Natural killer cell (primary cell): ENCODE results near the gene DNAH3. TPM values are rescaled to one million over a fixed set of nuclear protein-coding genes. Genes with fewer than 3 reads are reported as not detected.

Experiments used
- ATAC-seq, 3 donors: fragments of 150-1000 bp in 2 of 3; fragments of 200-7000 bp in 1 of 3; cut with Tn5 transposase; 1 replicate in 1 of 3; 2 replicates in 2 of 3; pipeline ENCODE4 v1.10.0; 2021; ENCODE audit warnings: mild to moderate bottlenecking in 2 of 3, moderate library complexity in 2 of 3
- DNase-seq, 2 donors: peaks; one replicate each; pipeline versions ENCODE4 v3.0.0 to v3.0.0-alpha.2; 2013 to 2021; ENCODE audit warnings: mixed read lengths in 1 of 2
- H3K27ac ChIP-seq: one replicate; pipeline ENCODE4 v1.5.1; 2013; ENCODE audit warnings: mild to moderate bottlenecking, low read length
- H3K27me3 ChIP-seq: one replicate; pipeline ENCODE4 v1.6.1; 2013; ENCODE audit warnings: low read length; ENCODE audit not compliant: control insufficient read depth, insufficient read depth
- H3K36me3 ChIP-seq: one replicate; pipeline ENCODE4 v1.6.1; 2013; ENCODE audit warnings: low read length; ENCODE audit not compliant: control insufficient read depth, insufficient read depth
- H3K4me1 ChIP-seq: one replicate; pipeline ENCODE4 v1.6.1; 2013; ENCODE audit warnings: low read length; ENCODE audit not compliant: control insufficient read depth, insufficient read depth
- H3K4me3 ChIP-seq: one replicate; pipeline ENCODE4 v1.5.1; 2013; ENCODE audit warnings: low read length
- H3K9me3 ChIP-seq: one replicate; pipeline ENCODE4 v1.6.1; 2013; ENCODE audit warnings: low read length; ENCODE audit not compliant: control insufficient read depth, insufficient read depth
- H3K27ac Mint-ChIP-seq, 2 donors: one replicate each; pipeline ENCODE4 v1.8.0; 2022; ENCODE audit warnings: mild to moderate bottlenecking in 2 of 2, mixed read lengths in 2 of 2, moderate library complexity in 1 of 2
- H3K27me3 Mint-ChIP-seq, 2 donors: one replicate each; pipeline ENCODE4 v1.8.0; 2022; ENCODE audit warnings: low read depth in 2 of 2, mixed read lengths in 2 of 2
- H3K36me3 Mint-ChIP-seq: one replicate; pipeline ENCODE4 v1.8.0; 2022; ENCODE audit warnings: mixed read lengths
- H3K4me1 Mint-ChIP-seq, 2 donors: one replicate each; pipeline ENCODE4 v1.8.0; 2022; ENCODE audit warnings: mixed read lengths in 2 of 2
- H3K4me3 Mint-ChIP-seq: one replicate; pipeline ENCODE4 v1.8.0; 2022; ENCODE audit warnings: mild to moderate bottlenecking, moderate library complexity, mixed read lengths
- H3K9me3 Mint-ChIP-seq, 2 donors: one replicate each; pipeline ENCODE4 v1.8.0; 2022; ENCODE audit warnings: mixed read lengths in 2 of 2
- WGBS: methylation state at CpG from one replicate; pipeline ENCODE4 v1.1.7; 2013; ENCODE audit warnings: missing lambda C conversion rate; ENCODE audit not compliant: insufficient coverage; 5-methylcytosine and 5-hydroxymethylcytosine counted together
- intact Hi-C: fragments of 100-400 bp; cut with micrococcal nuclease; formaldehyde crosslinking; loops from one replicate; pipeline ENCODE4 v1.14.2; 2022
- total RNA-seq, 4 donors: library from RNA; stranded (reverse); fragments of 120-200 nt in 1 of 4; gene quantifications; one replicate each; pipeline versions ENCODE4 v1.2.3 to v1.2.4, GENCODE V29; 2013 to 2022
- TF ChIP-seq, protein P1 (sequence below): fragments of 200-600 bp; IDR thresholded peaks from one replicate; pipeline ENCODE4 v1.8.0; 2022; ENCODE audit warnings: antibody characterized with exemption

DNAH3 gene
- total RNA-seq, 3 donors from 2014 or later (not counting 1 experiment from before 2014, with no cell fraction given): not detected

DNA sequence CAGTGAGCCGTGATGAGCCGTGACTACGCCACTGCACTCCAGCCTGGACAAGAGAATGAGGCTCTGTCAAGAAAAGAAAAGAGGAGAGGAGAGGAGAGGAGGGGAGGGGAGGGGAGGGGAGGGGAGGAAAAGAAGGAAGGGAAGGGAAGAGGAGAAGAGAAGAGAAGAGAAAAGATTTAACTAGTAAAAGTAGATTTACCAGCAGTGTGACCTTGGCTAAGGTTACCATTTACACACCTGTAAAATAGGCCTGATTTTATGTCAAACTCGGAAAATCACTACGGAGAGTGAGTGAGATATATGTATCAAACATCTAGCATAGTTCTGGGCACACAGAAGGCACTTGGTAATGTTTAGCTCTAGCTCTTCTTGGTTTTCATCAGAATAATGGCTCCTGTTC is 140.8 kb downstream of the DNAH3 start:
- Histone ChIP-seq H3K9me3 (no peaks in the 10 kb centered on the region), H3K36me3 (no peaks in the 10 kb centered on the region), H3K4me1 (no peaks in the 10 kb centered on the region), H3K27me3 (no peaks in the 10 kb centered on the region), H3K4me3 (no peak overlapping the region), H3K27ac (no peak overlapping the region)
- ATAC-seq (no peak), DNase-seq (no peak)
- intact Hi-C loops: no loop called here
- Mint-ChIP-seq H3K4me3 (no peak overlapping the region), H3K36me3 (no peaks in the 10 kb centered on the region), H3K4me1 (no peaks in the 10 kb centered on the region), H3K9me3 (peaks cover 0 to 3% of the 10 kb centered on the region in 2 donors), H3K27me3 (peaks cover 20 to 21% of the 10 kb centered on the region in 2 donors), H3K27ac (no peak overlapping the region)
- TF ChIP-seq, protein P1, sequence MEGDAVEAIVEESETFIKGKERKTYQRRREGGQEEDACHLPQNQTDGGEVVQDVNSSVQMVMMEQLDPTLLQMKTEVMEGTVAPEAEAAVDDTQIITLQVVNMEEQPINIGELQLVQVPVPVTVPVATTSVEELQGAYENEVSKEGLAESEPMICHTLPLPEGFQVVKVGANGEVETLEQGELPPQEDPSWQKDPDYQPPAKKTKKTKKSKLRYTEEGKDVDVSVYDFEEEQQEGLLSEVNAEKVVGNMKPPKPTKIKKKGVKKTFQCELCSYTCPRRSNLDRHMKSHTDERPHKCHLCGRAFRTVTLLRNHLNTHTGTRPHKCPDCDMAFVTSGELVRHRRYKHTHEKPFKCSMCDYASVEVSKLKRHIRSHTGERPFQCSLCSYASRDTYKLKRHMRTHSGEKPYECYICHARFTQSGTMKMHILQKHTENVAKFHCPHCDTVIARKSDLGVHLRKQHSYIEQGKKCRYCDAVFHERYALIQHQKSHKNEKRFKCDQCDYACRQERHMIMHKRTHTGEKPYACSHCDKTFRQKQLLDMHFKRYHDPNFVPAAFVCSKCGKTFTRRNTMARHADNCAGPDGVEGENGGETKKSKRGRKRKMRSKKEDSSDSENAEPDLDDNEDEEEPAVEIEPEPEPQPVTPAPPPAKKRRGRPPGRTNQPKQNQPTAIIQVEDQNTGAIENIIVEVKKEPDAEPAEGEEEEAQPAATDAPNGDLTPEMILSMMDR: no peak
- WGBS: 94% methylated on average over 5 of the region's 5 CpGs

DNA sequence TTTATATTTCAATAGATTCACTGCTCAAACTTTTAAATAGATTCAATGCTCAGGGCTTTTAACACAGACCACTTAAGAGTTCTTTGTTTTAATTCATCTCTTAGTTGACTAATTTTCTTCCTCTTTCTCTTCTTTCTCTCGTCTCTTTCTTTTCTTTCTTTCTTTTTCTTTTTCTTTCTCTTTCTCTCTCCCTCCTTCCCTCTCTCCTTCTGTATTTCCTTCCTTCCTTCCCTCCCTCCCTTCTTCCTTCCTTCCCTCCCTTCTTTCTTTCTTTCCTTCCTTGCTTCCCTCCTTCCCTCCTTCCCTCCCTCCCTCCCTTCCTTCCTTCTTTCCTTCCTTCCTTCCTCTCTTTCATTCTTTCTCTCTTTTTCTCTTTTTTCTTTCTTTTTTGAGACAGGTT is 145.6 kb downstream of the DNAH3 start:
- 82% methylated on average over 1 of the region's 1 CpG for WGBS

DNA sequence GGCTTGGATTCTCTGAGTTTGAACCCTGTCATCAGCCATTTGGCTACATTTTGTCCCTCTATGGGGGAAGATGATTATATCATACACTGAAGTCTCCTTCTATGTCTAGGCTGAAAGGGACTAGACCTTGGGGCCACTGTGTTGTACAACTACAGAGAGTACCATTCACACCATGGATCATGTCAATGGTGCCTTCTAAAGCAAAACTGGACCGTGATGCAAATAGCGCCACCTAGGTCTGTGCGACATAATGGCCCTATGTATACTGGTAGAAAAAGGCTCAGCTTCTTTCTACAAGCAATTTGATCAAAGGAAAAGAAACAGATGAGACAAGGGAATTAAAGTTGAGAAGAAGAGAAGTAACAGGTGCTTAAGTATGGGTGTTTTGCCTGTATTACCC is 149.4 kb downstream of the DNAH3 start:
- H3K9me3 Mint-ChIP-seq: no peaks in the 10 kb centered on the region
- H3K4me1 Mint-ChIP-seq: no peaks in the 10 kb centered on the region
- Histone ChIP-seq H3K27me3 (no peaks in the 10 kb centered on the region), H3K4me1 (no peaks in the 10 kb centered on the region), H3K27ac (no peak overlapping the region), H3K9me3 (no peaks in the 10 kb centered on the region), H3K36me3 (no peaks in the 10 kb centered on the region), H3K4me3 (no peak overlapping the region)
- H3K36me3 Mint-ChIP-seq: no peaks in the 10 kb centered on the region
- no peak overlapping the region for H3K27ac Mint-ChIP-seq
- peak in 1 of 3 donors; percentile 35 for ATAC-seq
- peak in 1 of 2 donors; percentile 37 for DNase-seq
- H3K4me3 Mint-ChIP-seq: no peak overlapping the region
- H3K27me3 Mint-ChIP-seq: peaks cover 0 to 5% of the 10 kb centered on the region in 2 donors
- TF ChIP-seq, protein P1: no peak
- WGBS: 79% methylated on average over 3 of the region's 3 CpGs
- intact Hi-C loops: loop anchor here (5.0 kb wide), 1 partner anchor 149 kb away; no protein-coding TSS in a partner anchor

More for the DNA sequence above, 145.6 kb downstream of the DNAH3 start:
- ATAC-seq (no peak), DNase-seq (no peak)
- no peak overlapping the region for H3K27ac ChIP-seq
- H3K36me3 Mint-ChIP-seq: no peaks in the 10 kb centered on the region
- no peak overlapping the region for H3K4me3 ChIP-seq
- H3K27ac Mint-ChIP-seq: no peak overlapping the region
- H3K36me3 ChIP-seq: no peaks in the 10 kb centered on the region
- peaks cover 12 to 14% of the 10 kb centered on the region in 2 donors for H3K27me3 Mint-ChIP-seq
- intact Hi-C loops: no loop called here
- H3K4me1 Mint-ChIP-seq: no peaks in the 10 kb centered on the region
- H3K9me3 Mint-ChIP-seq: no peaks in the 10 kb centered on the region
- no peaks in the 10 kb centered on the region for H3K4me1 ChIP-seq
- H3K27me3 ChIP-seq: no peaks in the 10 kb centered on the region
- no peak overlapping the region for H3K4me3 Mint-ChIP-seq
- H3K9me3 ChIP-seq: no peaks in the 10 kb centered on the region
- TF ChIP-seq, protein P1: no peak

DNA sequence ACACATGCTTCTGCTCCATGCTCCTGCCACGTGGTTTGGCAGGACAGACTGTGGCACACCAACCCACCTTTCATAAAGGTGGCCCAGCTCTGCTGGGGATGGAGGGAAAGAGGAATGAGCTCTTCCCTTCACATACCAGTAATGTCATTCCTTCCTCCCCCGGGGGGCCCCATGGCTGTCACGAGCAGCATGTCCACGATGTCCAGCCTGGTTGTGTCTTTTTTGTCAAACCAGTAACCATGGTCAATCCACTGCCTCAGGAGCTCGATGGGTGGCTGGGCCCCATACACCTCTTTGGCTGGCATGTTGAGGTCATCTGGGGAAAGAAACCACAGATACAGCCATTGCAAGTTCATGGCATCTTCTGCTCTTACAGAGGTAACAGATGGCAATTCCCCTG is 153.5 kb downstream of the DNAH3 start:
- 90% methylated on average over 4 of the region's 5 CpGs for WGBS
- Mint-ChIP-seq H3K9me3 (no peaks in the 10 kb centered on the region), H3K4me1 (no peaks in the 10 kb centered on the region), H3K36me3 (no peaks in the 10 kb centered on the region), H3K27me3 (peaks cover 0 to 16% of the 10 kb centered on the region in 2 donors), H3K27ac (no peak overlapping the region), H3K4me3 (no peak overlapping the region)
- H3K9me3 ChIP-seq: no peaks in the 10 kb centered on the region
- H3K36me3 ChIP-seq: no peaks in the 10 kb centered on the region
- intact Hi-C loops: no loop called here
- no peak for DNase-seq
- H3K27me3 ChIP-seq: no peaks in the 10 kb centered on the region
- no peak for ATAC-seq
- no peak overlapping the region for H3K4me3 ChIP-seq
- H3K4me1 ChIP-seq: no peaks in the 10 kb centered on the region
- H3K27ac ChIP-seq: no peak overlapping the region
- TF ChIP-seq, protein P1: no peak
